GM19099 (cell line): ENCODE measurements around the gene NEK6.
A peak's percentile ranks its signal among the peaks of the same experiment; 100 is the strongest.

ENCODE experiments used
- POLR2A ChIP-seq: IDR thresholded peaks from 3 replicates; pipeline ENCODE4 v1.6.1; 2011; ENCODE audit warnings: low read depth; ENCODE audit not compliant: insufficient read length; ENCODE audit errors: extremely low read depth

NEK6 gene

GRCh38 chr9:124292696-124293593, 35.2 kb downstream of the NEK6 start:
- TF ChIP-seq POLR2A, result no peak

GRCh38 chr9:124293718-124294506, 36.2 kb downstream of the NEK6 start:
- no peak for TF ChIP-seq POLR2A

- no peak for TF ChIP-seq POLR2A
Measured at GRCh38 chr9:124295159-124295794, 37.5 kb downstream of the NEK6 start.

- peak; percentile 16 for TF ChIP-seq POLR2A
Measured at GRCh38 chr9:124296094-124296493, 38.3 kb downstream of the NEK6 start.

- no peak for TF ChIP-seq POLR2A
Measured at GRCh38 chr9:124296796-124297550, 39.2 kb downstream of the NEK6 start.

GRCh38 chr9:124297551-124297901, 39.8 kb downstream of the NEK6 start:
- TF ChIP-seq POLR2A, result no peak

- TF ChIP-seq POLR2A, result no peak
Measured at GRCh38 chr9:124297915-124298645, 40.3 kb downstream of the NEK6 start.

- no peak for TF ChIP-seq POLR2A
Measured at GRCh38 chr9:124298646-124299235, 41.0 kb downstream of the NEK6 start.

GRCh38 chr9:124299515-124300090, 41.9 kb downstream of the NEK6 start:
- TF ChIP-seq POLR2A, result no peak

GRCh38 chr9:124300312-124300711, 42.6 kb downstream of the NEK6 start:
- no peak for TF ChIP-seq POLR2A

GRCh38 chr9:124302921-124303320, 45.2 kb downstream of the NEK6 start:
- TF ChIP-seq POLR2A, result no peak

- TF ChIP-seq POLR2A, result no peak
Measured at GRCh38 chr9:124303762-124304161, 46.0 kb downstream of the NEK6 start.

- TF ChIP-seq POLR2A, result no peak
Measured at GRCh38 chr9:124304285-124304684, 46.5 kb downstream of the NEK6 start.

GRCh38 chr9:124306098-124306735, 48.5 kb downstream of the NEK6 start:
- TF ChIP-seq POLR2A, result no peak
